Duodenal mucosa (tissue), 2 donors: ENCODE data around the gene AMFR.
"Not testable (repeated sequence)": the region's sequence is repeated elsewhere in the genome, so short reads cannot be mapped to it uniquely, and the experiment has no call there.

Experiments used
- H3K27ac ChIP-seq: one replicate; pipeline ENCODE4 v1.7.0; 2013; ENCODE audit warnings: low read depth, low read length
- H3K27me3 ChIP-seq, 2 donors: one replicate each; pipeline ENCODE4 v1.7.0; 2013; ENCODE audit warnings: low read length in 2 of 2, control low read depth in 1 of 2; ENCODE audit not compliant: insufficient read depth in 2 of 2, control insufficient read depth in 1 of 2
- H3K36me3 ChIP-seq, 2 donors: one replicate each; pipeline ENCODE4 v1.7.0; 2013; ENCODE audit warnings: low read length in 2 of 2, control low read depth in 1 of 2; ENCODE audit not compliant: insufficient read depth in 2 of 2, control insufficient read depth in 1 of 2
- H3K4me1 ChIP-seq, 2 donors: one replicate each; pipeline ENCODE4 v1.7.0; 2013; ENCODE audit warnings: low read length in 2 of 2, control low read depth in 1 of 2; ENCODE audit not compliant: insufficient read depth in 2 of 2, control insufficient read depth in 1 of 2
- H3K4me3 ChIP-seq, 2 donors: one replicate each; pipeline ENCODE4 v1.7.0; 2013; ENCODE audit warnings: low read length in 2 of 2, low read depth in 1 of 2
- H3K9ac ChIP-seq, 2 donors: one replicate each; pipeline ENCODE4 v1.7.0; 2013; ENCODE audit warnings: low read length in 2 of 2, low read depth in 1 of 2
- H3K9me3 ChIP-seq, 2 donors: one replicate each; pipeline ENCODE4 v1.7.0; 2013; ENCODE audit warnings: low read length in 2 of 2, control low read depth in 1 of 2; ENCODE audit not compliant: control insufficient read depth in 1 of 2

The AMFR gene

DNA sequence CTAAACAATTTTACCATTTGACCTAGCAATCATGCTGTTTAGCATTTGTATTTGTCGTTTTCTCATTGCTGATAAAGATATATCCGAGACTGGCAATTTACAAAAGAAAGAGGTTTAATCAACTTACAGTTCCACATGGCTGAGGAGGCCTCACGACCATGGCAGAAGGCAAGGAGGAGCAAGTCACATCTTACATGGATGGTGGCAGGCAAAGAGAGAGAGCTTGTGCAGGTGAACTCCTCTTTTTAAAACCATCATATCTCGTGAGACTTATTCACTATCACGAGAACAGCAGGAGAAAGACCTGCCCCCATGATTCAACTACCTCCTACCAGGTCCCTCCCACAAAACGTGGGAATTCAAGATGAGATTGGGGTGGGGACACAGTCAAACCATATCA, 46.3 kb downstream of the AMFR start:
- H3K36me3 ChIP-seq, result peaks cover 22 to 61% of the 10 kb centered on the region in 2 donors
- H3K27me3 ChIP-seq, H3K4me1 ChIP-seq, H3K27ac ChIP-seq, H3K9ac ChIP-seq, H3K9me3 ChIP-seq, H3K4me3 ChIP-seq: not testable (repeated sequence)

GRCh38 chr16:56375792-56376191, 49.6 kb downstream of the AMFR start:
- H3K36me3 ChIP-seq, result peaks cover 0 to 39% of the 10 kb centered on the region in 2 donors

GRCh38 chr16:56373003-56373402, 52.3 kb downstream of the AMFR start:
- H3K9me3 ChIP-seq, result no peaks in the 10 kb centered on the region
- H3K36me3 ChIP-seq, result peaks cover 10 to 33% of the 10 kb centered on the region in 2 donors
- H3K9ac ChIP-seq, result no peak overlapping the region
- no peak overlapping the region for H3K27ac ChIP-seq
- H3K4me3 ChIP-seq, result no peak overlapping the region
- no peaks in the 10 kb centered on the region for H3K27me3 ChIP-seq
- no peaks in the 10 kb centered on the region for H3K4me1 ChIP-seq

More at GRCh38 chr16:56375792-56376191, 49.6 kb downstream of the AMFR start:
- not testable (repeated sequence) for H3K4me3 ChIP-seq, H3K9me3 ChIP-seq, H3K27me3 ChIP-seq, H3K4me1 ChIP-seq, H3K27ac ChIP-seq, H3K9ac ChIP-seq

DNA sequence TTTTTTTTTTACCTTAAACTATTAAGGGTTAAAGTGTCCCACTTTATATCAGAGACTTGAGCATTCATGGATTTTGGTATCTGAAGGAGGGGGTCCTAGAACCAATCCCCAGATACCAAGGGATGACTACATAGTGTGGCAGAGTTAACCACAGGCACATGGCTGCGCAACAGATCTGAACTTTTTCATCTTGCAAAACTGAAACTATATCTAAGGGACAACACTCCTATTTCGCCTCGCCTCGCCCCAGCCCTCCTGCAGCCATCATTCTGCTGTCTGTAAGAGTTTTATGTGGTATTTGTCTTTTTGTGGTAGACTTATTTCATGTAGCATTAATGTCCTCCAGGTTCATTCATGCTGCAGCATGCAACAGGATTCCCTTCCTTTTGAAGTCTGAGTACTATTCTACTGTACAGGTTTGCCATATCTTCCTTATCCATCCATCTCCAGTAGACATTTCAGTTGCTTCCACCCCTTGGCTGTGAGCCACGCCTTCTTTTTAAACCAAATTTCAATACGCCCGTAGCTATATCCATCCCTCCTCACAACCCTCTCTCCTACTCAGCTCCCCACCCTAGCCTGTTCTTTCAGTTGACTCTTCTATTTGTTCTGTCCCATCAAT, 53.2 kb downstream of the AMFR start:
- Histone ChIP-seq H3K27ac (no peak overlapping the region), H3K4me1 (no peaks in the 10 kb centered on the region), H3K4me3 (no peak overlapping the region), H3K36me3 (peaks cover 18 to 42% of the 10 kb centered on the region in 2 donors), H3K9ac (no peak overlapping the region), H3K27me3 (no peaks in the 10 kb centered on the region), H3K9me3 (no peaks in the 10 kb centered on the region)

DNA sequence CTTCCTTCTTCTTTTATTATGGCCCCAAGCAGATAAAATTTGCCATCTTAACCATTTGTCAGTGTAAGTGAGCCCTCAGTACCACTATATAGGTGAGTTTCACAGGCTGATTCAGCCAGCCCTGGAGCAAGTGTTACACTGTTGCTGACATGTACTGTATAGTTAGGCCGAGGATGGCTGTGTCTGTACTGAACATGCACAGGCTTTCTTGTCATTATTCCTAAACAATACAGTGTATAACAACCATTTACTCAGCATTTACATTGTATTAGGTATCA, 53.7 kb downstream of the AMFR start:
- H3K9ac ChIP-seq, result no peak overlapping the region
- H3K36me3 ChIP-seq, result peaks cover 18 to 47% of the 10 kb centered on the region in 2 donors
- no peaks in the 10 kb centered on the region for H3K9me3 ChIP-seq
- no peaks in the 10 kb centered on the region for H3K4me1 ChIP-seq
- no peak overlapping the region for H3K4me3 ChIP-seq
- H3K27me3 ChIP-seq, result no peaks in the 10 kb centered on the region
- H3K27ac ChIP-seq, result no peak overlapping the region

GRCh38 chr16:56370875-56371659, 54.3 kb downstream of the AMFR start:
- Histone ChIP-seq H3K27me3 (no peaks in the 10 kb centered on the region), H3K9ac (no peak overlapping the region), H3K4me3 (no peak overlapping the region), H3K9me3 (no peaks in the 10 kb centered on the region), H3K36me3 (peaks cover 18 to 50% of the 10 kb centered on the region in 2 donors), H3K27ac (no peak overlapping the region), H3K4me1 (no peaks in the 10 kb centered on the region)

GRCh38 chr16:56370185-56370874, 55.0 kb downstream of the AMFR start:
- peaks cover 18 to 52% of the 10 kb centered on the region in 2 donors for H3K36me3 ChIP-seq
- H3K4me1 ChIP-seq, result no peaks in the 10 kb centered on the region
- H3K4me3 ChIP-seq, result no peak overlapping the region
- no peaks in the 10 kb centered on the region for H3K27me3 ChIP-seq
- no peaks in the 10 kb centered on the region for H3K9me3 ChIP-seq
- H3K27ac ChIP-seq, result no peak overlapping the region
- no peak overlapping the region for H3K9ac ChIP-seq

DNA sequence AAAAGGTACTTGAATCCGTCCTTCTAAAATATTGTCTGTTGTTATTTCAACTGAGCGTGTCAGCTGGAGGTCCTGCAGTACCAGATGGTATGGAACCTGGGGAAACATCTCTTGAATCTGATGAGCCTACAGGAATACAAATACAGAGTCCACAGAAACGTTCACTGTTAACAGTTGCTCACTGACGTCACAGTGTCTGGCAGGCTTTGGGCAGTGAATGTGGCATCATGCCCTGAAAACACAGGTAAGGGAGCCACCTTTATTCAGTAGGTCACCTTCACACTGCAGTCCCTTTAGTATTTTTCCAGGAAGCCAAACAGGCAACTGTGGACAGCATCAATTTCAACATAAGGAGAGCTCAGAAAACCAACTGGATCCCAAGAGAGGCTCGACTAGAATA, 56.1 kb downstream of the AMFR start:
- Histone ChIP-seq H3K27me3 (no peaks in the 10 kb centered on the region), H3K4me1 (no peaks in the 10 kb centered on the region), H3K9ac (no peak overlapping the region), H3K36me3 (peaks cover 20 to 55% of the 10 kb centered on the region in 2 donors), H3K27ac (no peak overlapping the region), H3K4me3 (no peak overlapping the region), H3K9me3 (no peaks in the 10 kb centered on the region)

- H3K4me1 ChIP-seq, result no peaks in the 10 kb centered on the region
- peaks cover 27 to 62% of the 10 kb centered on the region in 2 donors for H3K36me3 ChIP-seq
- no peak overlapping the region for H3K9ac ChIP-seq
- H3K4me3 ChIP-seq, result no peak overlapping the region
- H3K27ac ChIP-seq, result no peak overlapping the region
- H3K27me3 ChIP-seq, result no peaks in the 10 kb centered on the region
- no peaks in the 10 kb centered on the region for H3K9me3 ChIP-seq
Measured at GRCh38 chr16:56368545-56368944, 56.8 kb downstream of the AMFR start.

- Histone ChIP-seq H3K4me3 (no peak overlapping the region), H3K9me3 (no peaks in the 10 kb centered on the region), H3K4me1 (no peaks in the 10 kb centered on the region), H3K36me3 (peaks cover 35 to 66% of the 10 kb centered on the region in 2 donors), H3K27ac (no peak overlapping the region), H3K27me3 (no peaks in the 10 kb centered on the region), H3K9ac (no peak overlapping the region)
Measured at GRCh38 chr16:56367764-56368163, 57.6 kb downstream of the AMFR start.
